Pancreas (tissue), 10 donors: ENCODE results near the gene COQ8A. TPM values are rescaled to one million over a fixed set of nuclear protein-coding genes. Genes with fewer than 3 reads are reported as not detected.
A peak's percentile ranks its signal among the peaks of the same experiment; 100 is the strongest.
"Not testable (repeated sequence)": the region's sequence is repeated elsewhere in the genome, so short reads cannot be mapped to it uniquely, and the experiment has no call there.

Experiments used
- ATAC-seq, 4 donors: fragments of 200-7000 bp; cut with Tn5 transposase; one replicate each; pipeline versions ENCODE4 v1.8.0 to v1.9.1; 2020; ENCODE audit warnings: mild to moderate bottlenecking in 4 of 4, moderate library complexity in 4 of 4
- DNase-seq, 6 donors: peaks; one replicate each; pipeline ENCODE4 v3.0.0-alpha.2; 2020
- FAIRE-seq: peaks from 2 replicates; lab custom pipeline; 2012; peaks lifted over from hg19 to GRCh38; lab: Jason Lieb, UNC
- H3K27ac ChIP-seq, 4 donors: fragments of 200-600 bp; sonication (generic); 1 replicate in 3 of 4; 2 replicates in 1 of 4; pipeline versions ENCODE4 v1.5.0 to v1.8.0; 2020
- H3K27me3 ChIP-seq, 4 donors: fragments of 200-600 bp; one replicate each; pipeline ENCODE4 v1.8.0; 2021
- H3K36me3 ChIP-seq, 3 donors: fragments of 200-600 bp; sonication (generic) in 1 of 3; one replicate each; pipeline versions ENCODE4 v1.5.0 to v1.8.0; 2020 to 2021
- H3K4me1 ChIP-seq, 3 donors: fragments of 200-600 bp; one replicate each; pipeline ENCODE4 v1.8.0; 2021
- H3K4me3 ChIP-seq, 4 donors: fragments of 200-600 bp; sonication (generic) in 2 of 4; one replicate each; pipeline versions ENCODE4 v1.5.0 to v1.8.0; 2020 to 2021
- H3K9me3 ChIP-seq, 4 donors: fragments of 200-600 bp; one replicate each; pipeline ENCODE4 v1.8.0; 2021
- WGBS, 2 donors: extraction: QIAGEN DNeasy Blood & Tissue Kit; methylation state at CpG; one replicate each; pipeline ENCODE4 v1.1.7; 2013; 5-methylcytosine and 5-hydroxymethylcytosine counted together
- intact Hi-C, 3 donors: fragments of 100-400 bp; cut with DNase I; formaldehyde crosslinking; loops; one replicate each; pipeline versions ENCODE4 v1.11.1 to v1.14.2; 2022
- polyA plus RNA-seq, 2 donors: library from polyadenylated mRNA; stranded (reverse); fragments of 200-250 nt; gene quantifications; one replicate each; pipeline ENCODE4 v1.2.3, GENCODE V29; 2013
- total RNA-seq, 6 donors: library from RNA; stranded (reverse); fragmentation: NEBNext Ultra II Directional in 4 of 6; extraction: Animal tissue kit (Norgen Biotek cat#: 25700) in 4 of 6; gene quantifications; one replicate each; pipeline versions ENCODE4 v1.2.1 to v1.2.4, GENCODE V29; 2021 to 2023
- TF ChIP-seq, protein P1 (sequence below), 4 donors: fragments of 200-600 bp; sonication (generic) in 3 of 4; IDR thresholded peaks; one replicate each; pipeline versions ENCODE4 v1.5.0 to v1.8.0; 2021; ENCODE audit warnings: antibody characterized with exemption in 4 of 4
- donor health status: healthy with polysubstance abuse.
- donor health status: DM: no; HTN: no; CAD: no; lungs with moderate emphysema.
- donor health status: DM: no; HTN: no; CAD: no.
- donor health status: control.
- donor health status: control.
- donor health status: Bipolar disorder and iron deficiency.
- donor health status: DM: yes; HTN: yes; CAD: no.
- donor health status: DM: no; HTN: no; CAD: no.
- donor health status: DM: no; HTN: no; CAD: no.
- donor health status: DM: yes; HTN: yes; CAD: no.

The COQ8A gene
- total and polyA plus RNA-seq, 8 donors = 61.2 to 169 (median 92.5) TPM

DNA sequence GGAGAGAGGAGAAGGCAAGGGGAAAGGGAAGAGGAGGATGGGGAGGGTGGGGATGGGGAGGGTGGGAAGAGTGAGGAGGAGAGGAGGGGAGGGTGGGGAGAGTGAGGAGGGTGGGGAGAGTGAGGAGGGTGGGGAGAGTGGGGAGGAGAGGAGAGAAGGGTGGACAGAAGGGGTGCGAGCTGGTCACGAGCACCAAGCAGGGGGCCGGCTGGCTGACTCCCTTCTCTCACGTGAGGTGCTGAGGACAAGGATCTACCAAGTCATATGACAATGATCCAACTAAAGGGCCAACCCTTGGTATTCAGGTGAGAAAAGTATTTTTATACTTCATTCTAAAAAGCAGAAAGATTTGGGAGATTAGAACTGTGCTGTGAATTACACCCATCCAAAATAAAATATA lies 51.8 kb downstream of the COQ8A start:
- TF ChIP-seq, protein P1, sequence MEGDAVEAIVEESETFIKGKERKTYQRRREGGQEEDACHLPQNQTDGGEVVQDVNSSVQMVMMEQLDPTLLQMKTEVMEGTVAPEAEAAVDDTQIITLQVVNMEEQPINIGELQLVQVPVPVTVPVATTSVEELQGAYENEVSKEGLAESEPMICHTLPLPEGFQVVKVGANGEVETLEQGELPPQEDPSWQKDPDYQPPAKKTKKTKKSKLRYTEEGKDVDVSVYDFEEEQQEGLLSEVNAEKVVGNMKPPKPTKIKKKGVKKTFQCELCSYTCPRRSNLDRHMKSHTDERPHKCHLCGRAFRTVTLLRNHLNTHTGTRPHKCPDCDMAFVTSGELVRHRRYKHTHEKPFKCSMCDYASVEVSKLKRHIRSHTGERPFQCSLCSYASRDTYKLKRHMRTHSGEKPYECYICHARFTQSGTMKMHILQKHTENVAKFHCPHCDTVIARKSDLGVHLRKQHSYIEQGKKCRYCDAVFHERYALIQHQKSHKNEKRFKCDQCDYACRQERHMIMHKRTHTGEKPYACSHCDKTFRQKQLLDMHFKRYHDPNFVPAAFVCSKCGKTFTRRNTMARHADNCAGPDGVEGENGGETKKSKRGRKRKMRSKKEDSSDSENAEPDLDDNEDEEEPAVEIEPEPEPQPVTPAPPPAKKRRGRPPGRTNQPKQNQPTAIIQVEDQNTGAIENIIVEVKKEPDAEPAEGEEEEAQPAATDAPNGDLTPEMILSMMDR (IDR thresholded peaks at IDR 0.05) = no peak
- no peak for FAIRE-seq
- H3K9me3 ChIP-seq = no peaks in the 10 kb centered on the region
- intact Hi-C loops = no loop called here
- H3K4me3 ChIP-seq = no peak overlapping the region
- peaks cover 0 to 24% (median 4%) of the 10 kb centered on the region in 3 donors for H3K36me3 ChIP-seq
- peak in 1 of 6 donors; percentile 24 for DNase-seq
- WGBS, 2 donors = 93 to 100% methylated on average over 4 of the region's 4 CpGs
- H3K4me1 ChIP-seq = peaks cover 8 to 25% (median 20%) of the 10 kb centered on the region in 3 donors
- ATAC-seq = no peak
- no peak overlapping the region for H3K27ac ChIP-seq
- H3K27me3 ChIP-seq = no peaks in the 10 kb centered on the region

DNA sequence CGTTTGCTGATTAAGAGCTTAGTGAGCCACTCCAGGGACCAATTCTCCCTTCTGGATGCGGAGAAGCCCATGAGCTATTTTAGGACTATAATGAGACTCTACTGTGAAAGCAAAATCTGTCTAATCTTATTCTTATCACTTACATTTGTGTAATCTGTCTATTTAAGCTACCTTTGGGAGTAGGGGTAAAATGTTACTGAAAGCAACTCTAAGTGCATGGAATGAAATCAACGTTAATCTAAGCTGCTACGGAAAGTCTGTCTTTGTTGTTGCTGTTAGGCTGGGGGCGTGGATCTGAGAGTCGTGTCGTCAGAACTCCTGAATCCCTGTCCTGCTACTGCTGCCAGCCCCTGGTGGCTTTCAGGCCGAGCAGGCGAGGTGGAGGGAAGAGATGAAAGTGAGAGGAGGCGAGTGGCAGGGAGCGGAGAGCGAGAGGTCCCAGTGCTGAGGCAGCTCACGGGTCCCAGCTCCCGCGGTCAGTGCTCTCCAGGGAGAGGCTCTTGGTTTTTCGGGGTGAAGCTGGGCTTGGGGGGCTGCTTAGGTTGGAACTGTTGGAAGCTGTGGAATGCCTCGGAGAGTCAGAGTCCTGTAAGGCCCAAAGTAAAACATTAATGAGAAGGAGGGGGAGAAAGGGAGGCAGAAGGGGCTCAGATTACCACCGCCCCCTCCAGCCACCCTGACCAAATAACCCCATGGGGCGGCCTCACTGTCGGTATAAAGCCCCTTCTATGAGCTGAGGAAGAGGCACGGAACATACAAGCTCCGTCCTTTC lies 53.9 kb downstream of the COQ8A start:
- Histone ChIP-seq H3K27me3 (no peaks in the 10 kb centered on the region), H3K36me3 (peaks cover 0 to 15% (median 4%) of the 10 kb centered on the region in 3 donors), H3K27ac (peak overlapping the region in 1 of 4 donors; percentile 4), H3K4me1 (peaks cover 8 to 18% (median 18%) of the 10 kb centered on the region in 3 donors), H3K9me3 (no peaks in the 10 kb centered on the region), H3K4me3 (no peak overlapping the region)
- no peak for DNase-seq
- TF ChIP-seq, protein P1 (IDR thresholded peaks at IDR 0.05) = no peak
- no peak for FAIRE-seq
- WGBS, 2 donors = 78 to 83% methylated on average over 22 of the region's 22 CpGs
- intact Hi-C loops = no loop called here
- ATAC-seq = peak in 1 of 4 donors; percentile 27

DNA sequence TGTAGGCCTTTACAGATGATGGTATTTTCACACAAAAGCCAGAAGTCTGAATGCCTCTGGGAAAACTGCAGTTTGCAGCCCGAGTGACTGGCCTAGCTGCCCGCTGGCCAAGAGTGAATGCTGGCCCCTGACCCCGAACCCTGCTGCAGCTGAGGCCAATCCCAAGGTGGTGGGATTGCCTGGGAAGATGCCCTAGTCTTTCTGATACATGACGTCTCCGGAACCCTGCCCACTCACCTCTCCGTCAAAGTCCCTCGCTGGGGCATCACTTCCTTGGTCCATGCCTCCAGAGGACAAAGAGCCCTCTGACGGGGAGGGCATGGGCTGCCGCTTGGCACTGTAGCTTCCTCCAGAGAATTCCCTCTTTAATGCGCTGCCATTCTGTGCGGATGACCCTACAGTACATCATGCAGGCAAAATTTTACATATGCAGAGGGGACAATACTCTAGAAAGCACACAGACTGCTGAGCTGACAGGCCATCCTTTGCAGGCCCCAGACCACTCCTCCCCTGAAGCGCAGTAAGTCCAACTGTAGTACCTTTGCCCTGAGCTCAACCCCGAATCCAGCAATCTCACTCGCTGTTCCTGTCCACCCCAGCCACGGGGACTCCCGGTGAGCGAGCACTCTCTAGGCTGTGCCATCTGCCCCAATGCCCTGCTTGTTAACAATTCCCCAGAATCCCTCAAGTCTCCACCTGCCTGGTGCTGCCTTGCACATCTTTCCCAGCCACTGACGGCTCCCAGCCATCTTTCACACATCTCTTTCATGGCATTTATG lies 54.7 kb downstream of the COQ8A start:
- Histone ChIP-seq H3K4me3 (no peak overlapping the region), H3K27me3 (no peaks in the 10 kb centered on the region), H3K27ac (no peak overlapping the region), H3K36me3 (peaks cover 0 to 15% (median 4%) of the 10 kb centered on the region in 3 donors), H3K4me1 (peaks cover 1 to 11% (median 11%) of the 10 kb centered on the region in 3 donors), H3K9me3 (no peaks in the 10 kb centered on the region)
- peak in 1 of 6 donors; percentile 23 for DNase-seq
- WGBS, 2 donors = 89 to 93% methylated on average over 18 of the region's 18 CpGs
- ATAC-seq = no peak
- TF ChIP-seq, protein P1 (IDR thresholded peaks at IDR 0.05) = no peak
- no peak for FAIRE-seq
- intact Hi-C loops = no loop called here

DNA sequence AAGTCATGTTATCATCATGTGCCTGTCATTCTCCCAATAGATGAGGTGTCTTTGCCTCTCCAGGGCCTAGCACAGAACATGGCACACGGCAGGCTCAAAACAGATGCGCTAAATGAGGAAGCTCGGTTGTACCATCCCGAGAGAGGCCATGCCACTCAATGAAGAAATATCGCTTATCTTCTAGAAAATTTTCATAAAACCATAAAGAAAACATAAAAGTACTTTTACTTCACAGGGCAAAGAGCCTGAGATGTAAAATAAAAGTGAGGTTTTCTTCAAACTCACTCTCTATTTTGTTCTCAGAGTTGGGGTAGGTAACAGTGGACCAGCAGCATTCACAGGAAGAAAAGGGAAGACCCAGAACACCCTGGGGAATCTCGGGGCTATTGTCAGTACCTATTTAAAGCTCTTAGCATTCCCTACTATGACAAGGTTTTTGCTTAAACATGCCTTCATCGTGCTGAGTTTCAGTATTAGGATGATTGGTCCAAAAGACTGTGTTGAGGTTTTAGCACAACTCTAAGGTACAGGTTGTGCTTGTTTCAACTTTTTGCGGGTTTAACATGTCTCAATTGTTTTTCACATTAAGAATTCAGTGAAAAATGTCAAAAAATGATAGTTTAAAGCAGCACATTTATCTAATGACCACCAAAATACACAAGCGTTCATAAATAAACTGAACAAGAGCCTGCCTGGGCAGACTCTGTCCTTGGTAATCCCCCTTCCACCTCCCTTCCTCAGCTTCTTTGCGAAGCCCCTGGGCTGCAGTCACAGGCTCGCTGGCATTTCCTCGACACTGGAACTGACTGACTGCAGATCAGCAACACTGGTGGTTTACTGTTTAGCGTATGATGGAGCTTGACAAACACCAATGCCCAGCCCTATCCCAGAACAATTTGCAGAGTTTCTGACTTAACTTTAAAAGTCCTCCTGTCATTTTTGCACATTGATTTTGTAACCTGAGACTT lies 55.6 kb downstream of the COQ8A start:
- FAIRE-seq = no peak
- ATAC-seq = no peak
- TF ChIP-seq, protein P1 (IDR thresholded peaks at IDR 0.05) = no peak
- H3K27ac ChIP-seq = no peak overlapping the region
- no peaks in the 10 kb centered on the region for H3K9me3 ChIP-seq
- peaks cover 0 to 3% (median 2%) of the 10 kb centered on the region in 3 donors for H3K4me1 ChIP-seq
- intact Hi-C loops = no loop called here
- 85 to 88% methylated on average over 13 of the region's 13 CpGs for WGBS, 2 donors
- H3K27me3 ChIP-seq = no peaks in the 10 kb centered on the region
- no peak overlapping the region for H3K4me3 ChIP-seq
- peaks cover 0 to 15% (median 4%) of the 10 kb centered on the region in 3 donors for H3K36me3 ChIP-seq
- DNase-seq = no peak

DNA sequence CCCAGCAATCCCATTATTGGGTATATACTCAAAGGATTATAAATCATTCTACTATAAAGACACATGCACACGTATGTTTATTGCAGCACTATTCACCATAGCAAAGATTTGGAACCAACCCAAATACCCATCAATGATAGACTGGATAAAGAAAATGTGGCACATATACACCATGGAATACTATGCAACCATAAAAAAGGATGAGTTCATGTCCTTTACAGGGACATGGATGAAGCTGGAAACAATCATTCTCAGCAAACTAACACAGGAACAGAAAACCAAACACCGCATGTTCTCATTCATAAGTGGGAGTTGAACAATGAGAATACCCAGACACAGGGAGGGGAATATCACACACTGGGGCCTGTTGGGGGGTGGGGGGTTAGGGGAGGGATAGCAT lies 59.5 kb downstream of the COQ8A start:
- H3K4me1 ChIP-seq, intact Hi-C loops, H3K36me3 ChIP-seq, H3K4me3 ChIP-seq, ATAC-seq, H3K27ac ChIP-seq, FAIRE-seq, H3K9me3 ChIP-seq, DNase-seq, H3K27me3 ChIP-seq: not testable (repeated sequence)
- 98 to 100% methylated on average over 2 of the region's 2 CpGs for WGBS, 2 donors
